Subcutaneous preadipocyte (primary cell): Measurements from ENCODE around the gene BBIP1. TPM values are rescaled to one million over a fixed set of nuclear protein-coding genes. Genes with fewer than 3 reads are reported as not detected.

ENCODE experiments used
- total RNA-seq: library from RNA; depleted of rRNA; stranded (reverse); fragments of >200 nt; gene quantifications from 2 replicates; pipeline ENCODE4 v1.2.3, GENCODE V29; 2012

Gene BBIP1
- total RNA-seq: 19.5 and 23.9 TPM in 2 replicates

GRCh38 chr10:110918643-110919348 is at the start of gene BBIP1:
TSS of gene BBIP1 (minus strand) at chr10:110919180. CDS start at chr10:110918157, 1,023 bp downstream.

GRCh38 chr10:110919349-110919931 is 460 bp upstream of the BBIP1 start, which contains the start of gene SHOC2:
TSS of gene SHOC2 (plus strand) at chr10:110919604. CDS start at chr10:110964359, 44,755 bp downstream.

GRCh38 chr10:110871298-110872084 is 47.5 kb downstream of the BBIP1 start, which contains the start of gene PDCD4:
TSS of gene PDCD4 (plus strand) at chr10:110871928. CDS start at chr10:110876028, 4,100 bp downstream.

Other genes with a start within 250 kb of the BBIP1 start
- gene PDCD4, start 47.3 kb downstream of the BBIP1 start, total RNA-seq: 41.6 and 53.6 TPM in 2 replicates
- gene SHOC2, start 424 bp upstream of the BBIP1 start, total RNA-seq: 33.4 and 36.0 TPM in 2 replicates
- gene ADRA2A, start 157.8 kb upstream of the BBIP1 start, total RNA-seq: 1.5 TPM in 1 of 2 replicates, not detected in the other